MCF 10A (cell line): ENCODE data around the gene MEGF10. TPM values are rescaled to one million over a fixed set of nuclear protein-coding genes. Genes with fewer than 3 reads are reported as not detected.

Experiments
- total RNA-seq: library from RNA; stranded (reverse); gene quantifications from 2 replicates; pipeline ENCODE4 v1.2.3, GENCODE V29; 2022

The MEGF10 gene
- total RNA-seq, 1 experiment from 2014 or later: not detected

Other genes with a start within 250 kb of the MEGF10 start
- gene C5orf63, start 217.3 kb upstream of the MEGF10 start, total RNA-seq: 10.8 and 11.1 TPM in 2 replicates
- 109 and 121 TPM in 2 replicates for gene PRRC1, start 226.8 kb downstream of the MEGF10 start, total RNA-seq